RKO (cell line): ENCODE data around the gene PATZ1.

Source experiments
- DNase-seq: peaks from one replicate; pipeline ENCODE4 v3.0.0-alpha.2; 2016; ENCODE audit warnings: low spot score

Gene PATZ1

DNA sequence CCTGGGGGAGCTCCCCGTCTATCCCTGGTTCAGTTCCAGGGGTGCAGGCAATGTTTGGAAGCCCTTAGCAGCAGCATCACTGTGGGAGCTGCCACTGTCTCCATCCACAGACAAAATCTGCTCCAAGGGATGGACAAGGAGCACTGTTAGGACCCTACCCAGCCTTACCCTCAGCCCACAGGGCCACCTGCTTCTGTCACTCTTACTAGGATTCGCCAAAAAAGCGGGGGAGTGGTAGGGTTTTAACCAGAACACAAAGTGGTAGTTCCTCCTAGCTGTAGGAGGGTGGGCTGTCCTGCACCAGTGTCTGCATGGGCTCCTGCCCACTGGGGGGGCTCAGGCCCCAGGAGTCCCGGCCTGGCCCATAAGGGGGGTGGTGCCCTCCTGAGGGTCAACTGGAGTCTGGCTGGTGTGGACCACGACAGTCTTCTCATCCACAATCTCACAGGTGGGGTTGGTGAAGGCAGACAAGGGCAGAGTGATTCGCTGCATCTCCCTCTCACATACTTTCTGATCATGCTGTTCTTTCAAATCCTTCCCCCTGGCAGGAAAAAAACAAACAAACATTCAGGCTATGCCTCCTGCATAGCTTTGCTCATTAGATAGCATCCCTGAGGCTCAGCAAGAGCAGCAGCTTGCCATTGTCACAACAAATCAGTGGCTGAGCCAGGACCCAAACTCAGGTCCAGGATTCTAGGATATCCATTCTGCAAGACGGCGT, 63.2 kb downstream of the PATZ1 start:
- no peak for DNase-seq

DNA sequence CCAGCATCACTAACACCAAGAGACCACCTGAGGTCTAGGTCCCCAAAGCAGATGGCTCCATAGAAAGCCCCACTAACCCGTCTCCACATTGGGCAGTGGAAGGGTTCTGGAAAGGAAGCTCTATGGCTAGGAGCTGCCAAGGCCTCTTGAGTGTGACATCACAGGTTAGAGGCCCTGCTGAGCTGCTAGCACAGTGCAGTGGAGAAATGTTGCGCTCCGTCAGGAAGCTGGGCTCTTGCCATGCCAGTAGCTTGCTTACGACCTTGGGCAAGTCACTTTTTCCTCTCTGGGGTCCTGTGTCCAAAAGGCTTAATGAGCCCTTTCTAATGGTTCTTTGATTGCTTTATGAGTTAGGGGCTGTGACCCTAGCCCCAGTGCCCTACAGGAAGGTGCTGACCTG, 64.4 kb downstream of the PATZ1 start:
- DNase-seq = no peak

DNA sequence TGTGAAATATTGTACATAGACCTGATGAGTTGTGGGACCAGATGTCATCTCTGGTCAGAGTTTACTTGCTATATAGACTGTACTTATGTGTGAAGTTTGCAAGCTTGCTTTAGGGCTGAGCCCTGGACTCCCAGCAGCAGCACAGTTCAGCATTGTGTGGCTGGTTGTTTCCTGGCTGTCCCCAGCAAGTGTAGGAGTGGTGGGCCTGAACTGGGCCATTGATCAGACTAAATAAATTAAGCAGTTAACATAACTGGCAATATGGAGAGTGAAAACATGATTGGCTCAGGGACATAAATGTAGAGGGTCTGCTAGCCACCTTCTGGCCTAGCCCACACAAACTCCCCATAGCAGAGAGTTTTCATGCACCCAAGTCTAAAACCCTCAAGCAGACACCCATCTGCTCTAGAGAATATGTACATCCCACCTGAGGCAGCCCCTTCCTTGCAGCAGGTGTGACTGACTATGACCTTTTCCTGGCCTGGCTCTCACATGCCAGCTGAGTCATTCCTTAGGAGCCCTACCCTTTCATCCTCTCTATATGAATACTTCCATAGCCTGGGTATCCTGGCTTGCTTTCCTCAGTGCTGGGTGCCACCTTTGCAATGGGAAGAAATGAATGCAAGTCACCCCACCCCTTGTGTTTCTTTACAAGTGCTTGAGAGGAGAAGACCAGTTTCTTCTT, 66.2 kb downstream of the PATZ1 start:
- no peak for DNase-seq

DNA sequence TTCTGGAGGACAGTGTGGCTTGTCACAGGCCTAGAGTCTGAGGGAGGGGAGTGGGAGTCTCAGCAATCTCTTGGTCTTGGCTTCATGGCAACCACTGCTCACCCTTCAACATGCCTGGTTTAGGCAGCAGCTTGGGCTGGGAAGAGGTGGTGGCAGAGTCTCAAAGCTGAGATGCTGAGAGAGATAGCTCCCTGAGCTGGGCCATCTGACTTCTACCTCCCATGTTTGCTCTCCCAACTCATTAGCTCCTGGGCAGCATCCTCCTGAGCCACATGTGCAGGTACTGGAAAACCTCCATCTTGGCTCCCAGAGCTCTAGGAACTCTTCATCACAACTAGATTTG, 66.8 kb downstream of the PATZ1 start:
- DNase-seq = no peak

DNA sequence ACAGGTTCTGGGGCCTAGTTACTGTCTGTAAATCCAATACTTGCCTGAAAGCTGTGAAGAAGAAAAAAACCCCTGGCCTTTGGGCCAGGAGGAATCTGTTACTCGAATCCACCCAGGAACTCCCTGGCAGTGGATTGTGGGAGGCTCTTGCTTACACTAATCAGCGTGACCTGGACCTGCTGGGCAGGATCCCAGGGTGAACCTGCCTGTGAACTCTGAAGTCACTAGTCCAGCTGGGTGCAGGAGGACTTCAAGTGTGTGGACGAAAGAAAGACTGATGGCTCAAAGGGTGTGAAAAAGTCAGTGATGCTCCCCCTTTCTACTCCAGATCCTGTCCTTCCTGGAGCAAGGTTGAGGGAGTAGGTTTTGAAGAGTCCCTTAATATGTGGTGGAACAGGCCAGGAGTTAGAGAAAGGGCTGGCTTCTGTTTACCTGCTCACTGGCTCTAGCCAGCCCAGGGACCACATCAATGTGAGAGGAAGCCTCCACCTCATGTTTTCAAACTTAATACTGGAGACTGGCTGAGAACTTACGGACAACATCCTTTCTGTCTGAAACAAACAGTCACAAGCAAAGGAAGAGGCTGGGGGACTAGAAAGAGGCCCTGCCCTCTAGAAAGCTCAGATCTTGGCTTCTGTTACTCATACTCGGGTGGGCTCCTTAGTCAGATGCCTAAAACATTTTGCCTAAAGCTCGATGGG, 67.4 kb downstream of the PATZ1 start:
- DNase-seq = no peak

DNA sequence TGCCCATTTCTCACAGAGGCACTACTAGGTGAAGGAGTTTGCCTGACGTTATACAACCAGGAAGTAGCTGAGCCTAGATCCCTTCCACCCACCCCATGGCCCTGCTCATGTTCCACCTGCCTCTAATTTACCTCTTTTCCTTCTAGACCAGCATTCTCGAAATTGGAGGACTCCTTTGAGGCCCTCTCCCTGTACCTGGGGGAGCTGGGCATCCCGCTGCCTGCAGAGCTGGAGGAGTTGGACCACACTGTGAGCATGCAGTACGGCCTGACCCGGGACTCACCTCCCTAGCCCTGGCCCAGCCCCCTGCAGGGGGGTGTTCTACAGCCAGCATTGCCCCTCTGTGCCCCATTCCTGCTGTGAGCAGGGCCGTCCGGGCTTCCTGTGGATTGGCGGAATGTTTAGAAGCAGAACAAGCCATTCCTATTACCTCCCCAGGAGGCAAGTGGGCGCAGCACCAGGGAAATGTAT, 68.0 kb downstream of the PATZ1 start:
- DNase-seq = no peak

DNA sequence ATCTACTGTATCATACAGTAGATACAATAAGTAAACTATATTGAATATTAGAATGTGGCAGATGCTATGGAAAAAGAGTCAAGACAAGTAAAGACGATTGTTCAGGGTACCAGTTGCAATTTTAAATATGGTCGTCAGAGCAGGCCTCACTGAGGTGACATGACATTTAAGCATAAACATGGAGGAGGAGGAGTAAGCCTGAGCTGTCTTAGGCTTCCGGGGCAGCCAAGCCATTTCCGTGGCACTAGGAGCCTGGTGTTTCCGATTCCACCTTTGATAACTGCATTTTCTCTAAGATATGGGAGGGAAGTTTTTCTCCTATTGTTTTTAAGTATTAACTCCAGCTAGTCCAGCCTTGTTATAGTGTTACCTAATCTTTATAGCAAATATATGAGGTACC, 68.4 kb downstream of the PATZ1 start:
- DNase-seq = no peak

DNA sequence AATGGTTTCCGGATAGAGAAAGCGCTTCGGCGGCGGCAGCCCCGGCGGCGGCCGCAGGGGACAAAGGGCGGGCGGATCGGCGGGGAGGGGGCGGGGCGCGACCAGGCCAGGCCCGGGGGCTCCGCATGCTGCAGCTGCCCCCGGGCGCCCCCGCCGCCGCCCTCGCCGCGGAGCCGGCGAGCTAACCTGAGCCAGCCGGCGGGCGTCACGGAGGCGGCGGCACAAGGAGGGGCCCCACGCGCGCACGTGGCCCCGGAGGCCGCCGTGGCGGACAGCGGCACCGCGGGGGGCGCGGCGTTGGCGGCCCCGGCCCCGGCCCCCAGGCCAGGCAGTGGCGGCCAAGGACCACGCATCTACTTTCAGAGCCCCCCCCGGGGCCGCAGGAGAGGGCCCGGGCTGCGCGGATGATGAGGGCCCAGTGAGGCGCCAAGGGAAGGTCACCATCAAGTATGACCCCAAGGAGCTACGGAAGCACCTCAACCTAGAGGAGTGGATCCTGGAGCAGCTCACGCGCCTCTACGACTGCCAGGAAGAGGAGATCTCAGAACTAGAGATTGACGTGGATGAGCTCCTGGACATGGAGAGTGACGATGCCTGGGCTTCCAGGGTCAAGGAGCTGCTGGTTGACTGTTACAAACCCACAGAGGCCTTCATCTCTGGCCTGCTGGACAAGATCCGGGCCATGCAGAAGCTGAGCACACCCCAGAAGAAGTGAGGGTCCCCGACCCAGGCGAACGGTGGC, 69.5 kb downstream of the PATZ1 start:
- DNase-seq = no peak
